Measurements from ENCODE around the gene FMNL3.

DNA sequence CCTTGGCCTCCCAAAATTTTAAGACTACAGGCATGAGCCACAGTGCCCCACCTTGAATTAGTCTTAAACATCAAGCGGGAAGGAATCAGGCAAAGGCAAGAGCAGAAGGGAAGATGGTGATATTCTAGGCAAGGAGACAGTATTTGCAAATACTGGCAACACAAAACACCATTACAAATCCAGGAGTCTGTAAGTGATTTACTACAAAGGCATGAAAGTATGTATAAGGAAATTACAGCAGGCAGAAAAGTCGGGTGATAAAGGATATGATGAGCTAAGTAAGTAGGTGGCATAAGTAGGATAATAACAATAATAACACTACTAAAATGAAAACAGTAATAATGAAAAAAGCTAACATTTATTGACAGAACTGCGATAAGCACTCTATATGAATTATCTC, 28.5 kb downstream of the FMNL3 start:
- TF ChIP-seq POLR2A (IDR thresholded peaks at IDR 0.05) (no peak), CTCF (IDR thresholded peaks at IDR 0.05) (no peak)

All from vagina (tissue), 2 donors.